ENCODE data around the gene TSPAN14.

DNA sequence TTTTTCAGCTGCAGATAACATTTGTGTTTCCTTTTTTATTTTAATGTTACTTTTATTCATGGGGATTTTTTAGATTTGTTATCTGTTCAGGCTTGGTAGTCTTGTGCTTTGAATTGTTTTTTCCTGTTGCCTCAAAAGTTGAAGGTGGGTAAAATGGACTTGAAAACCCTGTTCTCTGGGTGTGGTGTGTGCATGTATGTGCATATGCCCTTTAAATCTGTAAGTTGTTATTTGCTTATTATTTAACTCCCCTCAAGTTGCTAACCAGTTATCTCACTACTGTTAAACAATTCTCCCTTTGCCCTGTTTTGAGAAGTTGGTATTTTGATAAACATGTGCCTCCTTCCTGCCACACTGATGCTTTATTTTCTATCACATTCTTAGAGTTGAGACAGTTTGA is 30.6 kb downstream of the TSPAN14 start:
- TF ChIP-seq CTCF (IDR thresholded peaks at IDR 0.05; ENCODE audit: low read length) (no peak), EZH2 (optimal IDR thresholded peaks at IDR 0.05; ENCODE audit: low read depth, low read length) (no peak), EZH2phosphoT487 (IDR thresholded peaks at IDR 0.05; ENCODE audit: low read length) (no peak)

Measured in MM.1S (cell line).